Measurements from ENCODE around the gene SNX7.

The SNX7 gene

DNA sequence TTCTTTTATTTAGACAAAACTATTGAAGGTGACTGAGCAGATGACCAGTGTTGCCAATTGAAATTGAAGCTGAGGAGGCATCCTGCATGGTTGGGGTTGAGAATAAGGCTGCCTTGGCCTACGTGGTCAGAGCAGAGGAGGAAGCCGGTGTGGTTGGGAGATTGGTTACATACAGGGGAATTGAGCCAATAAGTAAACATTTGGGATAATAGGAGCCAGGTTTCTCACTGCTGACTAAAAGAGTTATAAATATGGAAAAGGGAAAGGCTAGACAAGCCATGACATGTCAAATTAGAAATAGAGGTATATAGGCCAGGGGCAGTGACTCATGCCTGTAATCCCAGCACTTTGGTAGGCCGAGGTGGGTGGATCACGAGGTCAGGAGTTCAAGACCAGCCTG lies 15.8 kb downstream of the SNX7 start:
- Mint-ChIP-seq H3K36me3 (no peaks in the 10 kb centered on the region), H3K9me3 (no peaks in the 10 kb centered on the region), H3K4me1 (no peaks in the 10 kb centered on the region), H3K27me3 (peaks cover 1% of the 10 kb centered on the region), H3K27ac (peak overlapping the region; percentile 4), H3K4me3 (no peak overlapping the region)

DNA sequence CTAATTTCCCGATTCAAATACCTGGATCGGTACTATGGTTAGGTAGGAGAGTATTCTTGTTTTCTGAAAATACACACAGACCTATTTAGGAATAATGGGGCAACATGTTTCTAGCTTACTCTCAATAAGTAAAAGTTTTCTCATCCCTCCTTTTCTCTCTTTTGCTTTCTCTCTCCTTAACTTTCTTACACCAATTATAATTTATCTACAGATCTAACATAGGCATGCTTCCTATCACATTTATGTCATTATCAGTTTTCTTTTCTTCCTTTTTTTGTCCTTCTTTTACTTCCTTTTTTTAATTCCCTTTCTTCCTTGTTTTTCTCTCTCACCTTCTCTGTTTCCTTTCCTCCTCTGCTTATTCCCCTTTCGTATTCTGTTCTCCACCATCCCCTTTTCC lies 20.3 kb downstream of the SNX7 start:
- H3K27ac Mint-ChIP-seq, result no peak overlapping the region
- no peaks in the 10 kb centered on the region for H3K27me3 Mint-ChIP-seq
- H3K4me1 Mint-ChIP-seq, result no peaks in the 10 kb centered on the region
- no peak overlapping the region for H3K4me3 Mint-ChIP-seq
- no peaks in the 10 kb centered on the region for H3K9me3 Mint-ChIP-seq
- no peaks in the 10 kb centered on the region for H3K36me3 Mint-ChIP-seq

DNA sequence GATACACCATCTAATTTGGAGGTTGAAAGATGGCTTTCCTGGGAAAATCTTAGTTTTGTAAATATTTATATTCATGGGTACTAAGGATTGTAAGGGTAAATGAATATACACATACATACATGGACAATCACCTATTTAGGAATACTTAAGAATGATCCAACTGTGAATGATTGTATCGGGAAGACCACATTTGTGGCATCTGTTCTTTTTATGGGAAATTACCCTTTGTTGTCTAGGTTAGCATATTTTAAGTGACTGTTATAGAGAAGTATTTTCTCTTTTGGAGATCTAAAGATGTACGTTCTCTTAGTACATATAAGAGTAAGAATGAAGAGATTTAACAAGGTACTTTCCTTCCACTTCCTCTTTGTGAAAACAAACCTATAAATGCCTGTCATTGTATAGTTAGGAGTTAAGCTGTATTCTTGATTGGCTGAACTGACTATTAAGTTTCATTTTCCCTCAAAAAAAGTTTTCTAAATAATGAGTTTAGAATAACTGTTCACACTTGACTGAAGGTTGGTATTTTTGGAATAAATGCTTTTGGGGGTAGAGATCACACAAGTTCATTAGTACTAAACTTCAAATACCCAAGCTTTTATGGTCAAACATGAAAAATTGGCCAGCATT lies 26.7 kb downstream of the SNX7 start:
- Mint-ChIP-seq H3K9me3 (peaks cover 4% of the 10 kb centered on the region), H3K27ac (no peak overlapping the region)

DNA sequence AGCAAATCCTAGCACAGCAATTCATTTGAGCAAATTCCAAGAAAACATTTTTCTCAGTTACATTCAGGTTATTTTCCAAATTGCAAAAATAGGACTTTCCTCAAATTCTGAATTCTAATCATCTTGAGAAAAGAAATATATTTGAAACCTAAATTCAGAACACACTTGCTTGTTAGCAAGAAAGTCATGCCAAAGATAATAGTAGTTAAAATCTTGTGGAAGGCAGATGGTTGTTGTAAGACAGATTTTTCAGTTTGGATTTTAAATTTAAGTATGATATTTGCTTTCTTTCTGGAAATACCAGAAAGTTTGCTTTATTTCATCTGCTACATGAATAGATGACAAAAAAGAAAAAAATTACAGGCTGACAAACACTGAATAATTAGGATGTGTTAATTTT lies 29.1 kb downstream of the SNX7 start:
- no peaks in the 10 kb centered on the region for H3K36me3 Mint-ChIP-seq
- H3K27me3 Mint-ChIP-seq, result peaks cover 3% of the 10 kb centered on the region
- no peak overlapping the region for H3K4me3 Mint-ChIP-seq
- H3K4me1 Mint-ChIP-seq, result no peaks in the 10 kb centered on the region
- peaks cover 4% of the 10 kb centered on the region for H3K9me3 Mint-ChIP-seq
- H3K27ac Mint-ChIP-seq, result no peak overlapping the region

More for the DNA sequence above, 26.7 kb downstream of the SNX7 start:
- H3K4me1 Mint-ChIP-seq, result no peaks in the 10 kb centered on the region
- H3K27me3 Mint-ChIP-seq, result peaks cover 2% of the 10 kb centered on the region
- H3K36me3 Mint-ChIP-seq, result no peaks in the 10 kb centered on the region
- no peak overlapping the region for H3K4me3 Mint-ChIP-seq

DNA sequence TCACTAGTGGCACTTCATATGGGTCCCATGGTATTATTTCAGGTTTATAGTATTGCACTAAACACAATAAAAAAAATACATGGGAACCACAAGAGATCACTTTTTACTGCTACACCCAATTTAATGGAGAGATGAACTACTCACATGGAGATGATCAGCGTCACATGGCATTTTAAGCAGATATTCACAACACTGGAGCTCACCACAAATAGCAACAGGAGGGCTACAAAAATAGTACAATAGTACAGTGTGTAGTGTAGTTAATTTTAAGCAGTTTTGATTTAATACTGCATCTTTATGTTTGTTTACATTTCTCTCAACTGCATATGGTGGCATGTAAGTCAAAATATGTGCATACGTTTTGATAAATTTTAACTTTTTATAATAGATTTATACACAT lies 31.0 kb downstream of the SNX7 start:
- Mint-ChIP-seq H3K27ac (no peak overlapping the region), H3K9me3 (peaks cover 4% of the 10 kb centered on the region), H3K4me1 (no peaks in the 10 kb centered on the region), H3K4me3 (no peak overlapping the region), H3K36me3 (no peaks in the 10 kb centered on the region), H3K27me3 (peaks cover 3% of the 10 kb centered on the region)

DNA sequence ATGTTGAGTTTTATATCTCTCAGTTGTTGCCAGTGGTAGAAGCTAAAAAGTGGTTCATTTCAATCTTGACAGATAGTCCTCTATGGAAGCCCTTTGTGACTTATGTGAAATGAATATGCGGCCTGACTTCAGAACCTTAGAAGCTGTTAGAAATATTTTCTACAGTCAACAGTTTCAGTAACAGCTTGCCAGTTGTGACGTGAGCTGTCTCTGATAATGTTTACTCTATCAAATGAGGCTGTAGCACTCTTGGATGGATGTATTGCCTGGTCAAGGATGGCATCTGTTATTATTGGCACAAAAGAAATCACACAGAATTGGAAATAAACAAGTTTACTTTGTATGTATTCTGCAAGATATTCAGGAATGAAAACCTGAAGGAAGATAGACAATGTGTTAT lies 31.9 kb downstream of the SNX7 start:
- Mint-ChIP-seq H3K4me3 (no peak overlapping the region), H3K27me3 (peaks cover 2% of the 10 kb centered on the region), H3K4me1 (no peaks in the 10 kb centered on the region), H3K27ac (no peak overlapping the region), H3K9me3 (peaks cover 2% of the 10 kb centered on the region), H3K36me3 (no peaks in the 10 kb centered on the region)

DNA sequence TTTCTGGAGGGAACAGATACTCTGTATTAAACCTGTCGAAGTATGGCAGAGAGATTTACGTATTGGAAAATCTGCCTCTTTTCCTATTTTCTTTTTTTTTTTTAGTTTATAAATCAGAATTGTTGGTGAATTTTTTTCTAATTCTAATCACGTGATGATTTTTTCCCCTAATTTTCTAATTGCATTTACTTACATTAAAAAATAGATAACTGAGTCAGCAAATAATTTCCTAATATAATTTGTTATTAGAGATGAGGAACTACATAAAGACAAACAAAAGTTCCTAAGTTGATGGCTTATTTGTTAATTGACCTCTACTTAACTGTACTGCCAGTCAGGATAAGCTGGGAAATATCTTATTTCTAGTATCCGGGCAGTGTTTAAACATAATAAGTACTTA lies 34.6 kb downstream of the SNX7 start:
- Mint-ChIP-seq H3K27ac (no peak overlapping the region), H3K36me3 (no peaks in the 10 kb centered on the region), H3K4me3 (no peak overlapping the region), H3K27me3 (peaks cover 1% of the 10 kb centered on the region), H3K9me3 (no peaks in the 10 kb centered on the region), H3K4me1 (no peaks in the 10 kb centered on the region)

DNA sequence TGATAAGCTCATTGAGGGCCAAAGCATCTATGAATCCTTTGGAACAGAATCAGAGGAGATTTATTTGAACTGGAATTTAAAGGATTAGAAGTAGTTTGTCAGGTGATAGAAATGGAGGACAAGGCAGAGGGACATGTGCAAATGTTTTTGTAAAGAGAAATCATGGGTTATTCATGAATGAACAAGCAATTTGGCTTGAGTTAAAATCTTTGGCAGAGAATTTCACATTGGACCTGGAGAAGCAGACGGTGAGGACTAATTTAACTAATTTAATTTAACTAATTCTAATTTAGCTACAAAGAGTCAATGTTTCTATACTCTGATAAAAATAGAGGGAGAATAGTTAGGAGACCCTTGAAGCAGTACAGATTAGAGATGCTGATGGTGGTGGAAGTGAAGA lies 36.3 kb downstream of the SNX7 start:
- Mint-ChIP-seq H3K36me3 (no peaks in the 10 kb centered on the region), H3K27me3 (peaks cover 1% of the 10 kb centered on the region), H3K4me3 (no peak overlapping the region), H3K9me3 (no peaks in the 10 kb centered on the region), H3K27ac (no peak overlapping the region), H3K4me1 (no peaks in the 10 kb centered on the region)

DNA sequence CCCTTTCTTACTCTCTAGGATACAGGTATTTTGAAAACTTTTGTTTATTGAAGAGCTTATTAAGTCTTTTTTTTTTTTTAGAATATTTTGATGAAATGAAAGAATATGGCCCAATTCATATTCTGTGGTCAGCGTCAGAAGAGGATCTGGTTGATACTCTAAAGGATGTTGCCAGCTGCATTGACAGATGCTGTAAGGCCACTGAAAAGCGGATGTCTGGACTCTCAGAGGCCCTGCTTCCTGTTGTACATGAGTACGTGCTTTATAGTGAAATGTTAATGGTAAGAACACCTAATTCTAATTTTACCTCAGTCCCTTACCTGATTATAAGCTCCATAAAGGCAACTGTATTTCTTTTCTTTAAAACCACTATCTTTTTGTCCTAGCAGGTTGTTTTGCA lies 37.1 kb downstream of the SNX7 start:
- Mint-ChIP-seq H3K27ac (no peak overlapping the region), H3K4me3 (no peak overlapping the region), H3K27me3 (peaks cover 3% of the 10 kb centered on the region), H3K36me3 (no peaks in the 10 kb centered on the region), H3K9me3 (no peaks in the 10 kb centered on the region), H3K4me1 (no peaks in the 10 kb centered on the region)

DNA sequence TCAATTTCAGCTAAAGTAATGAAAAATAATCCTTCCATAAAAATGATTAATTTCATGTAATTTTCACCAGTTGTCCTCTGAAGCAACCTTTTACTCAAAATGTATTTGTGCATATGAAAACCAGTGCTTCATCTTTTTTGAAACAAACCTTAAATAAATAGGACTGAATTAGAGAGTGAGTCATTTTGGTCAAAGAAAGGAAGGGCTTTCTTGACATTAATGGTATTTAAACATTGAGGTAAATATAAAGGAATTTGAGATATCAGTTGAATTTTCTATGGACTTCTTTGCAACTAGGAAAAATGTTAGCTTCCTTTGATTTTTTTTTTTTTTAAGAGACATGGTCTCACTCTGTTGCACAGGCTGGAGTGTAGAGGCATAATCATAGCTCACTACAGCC lies 38.7 kb downstream of the SNX7 start:
- Mint-ChIP-seq H3K9me3 (no peaks in the 10 kb centered on the region), H3K4me1 (no peaks in the 10 kb centered on the region), H3K27ac (no peak overlapping the region), H3K36me3 (no peaks in the 10 kb centered on the region), H3K4me3 (no peak overlapping the region), H3K27me3 (peaks cover 2% of the 10 kb centered on the region)

DNA sequence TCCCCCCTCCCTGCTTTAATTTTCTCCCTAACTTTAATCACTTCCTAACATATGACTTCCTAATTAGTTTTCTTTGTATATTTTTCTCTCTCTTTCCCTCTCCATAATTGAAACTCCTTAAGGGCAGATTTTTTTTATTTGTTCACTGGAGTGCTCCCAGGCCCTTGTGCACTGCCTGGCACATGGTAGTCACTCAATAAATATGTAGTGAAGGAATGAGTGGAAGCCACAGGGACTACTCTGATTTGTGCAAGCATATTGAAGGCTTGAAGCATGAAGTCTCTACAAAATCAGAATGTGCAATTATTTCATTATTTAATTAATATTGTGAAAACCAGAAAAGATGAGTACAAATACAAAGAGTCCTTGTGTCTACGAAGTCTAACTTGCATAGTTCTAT lies 41.5 kb downstream of the SNX7 start:
- no peak overlapping the region for H3K4me3 Mint-ChIP-seq
- H3K36me3 Mint-ChIP-seq, result no peaks in the 10 kb centered on the region
- no peak overlapping the region for H3K27ac Mint-ChIP-seq
- H3K27me3 Mint-ChIP-seq, result peaks cover 6% of the 10 kb centered on the region
- H3K9me3 Mint-ChIP-seq, result no peaks in the 10 kb centered on the region
- no peaks in the 10 kb centered on the region for H3K4me1 Mint-ChIP-seq

DNA sequence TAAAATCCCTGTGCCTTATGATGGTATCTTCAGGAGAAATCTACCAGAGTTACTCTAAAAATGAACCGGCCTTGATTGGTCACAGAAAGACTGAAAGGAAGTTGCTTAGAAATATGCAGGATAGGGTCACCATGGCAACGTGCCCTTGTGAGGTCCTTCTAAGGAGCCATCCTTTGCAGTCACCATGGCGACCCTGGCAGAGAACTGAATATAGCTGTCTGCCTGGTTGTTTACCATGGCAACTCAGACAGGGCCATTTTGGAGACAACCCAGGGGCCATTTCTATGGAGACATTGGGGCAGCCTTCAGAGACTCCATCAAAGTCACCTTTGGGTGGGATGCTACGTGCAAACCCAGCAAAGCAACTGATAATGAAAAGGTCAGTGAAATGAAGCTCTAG lies 43.0 kb downstream of the SNX7 start:
- Mint-ChIP-seq H3K9me3 (no peaks in the 10 kb centered on the region), H3K27me3 (peaks cover 6% of the 10 kb centered on the region), H3K4me3 (no peak overlapping the region), H3K27ac (no peak overlapping the region), H3K36me3 (no peaks in the 10 kb centered on the region), H3K4me1 (no peaks in the 10 kb centered on the region)

DNA sequence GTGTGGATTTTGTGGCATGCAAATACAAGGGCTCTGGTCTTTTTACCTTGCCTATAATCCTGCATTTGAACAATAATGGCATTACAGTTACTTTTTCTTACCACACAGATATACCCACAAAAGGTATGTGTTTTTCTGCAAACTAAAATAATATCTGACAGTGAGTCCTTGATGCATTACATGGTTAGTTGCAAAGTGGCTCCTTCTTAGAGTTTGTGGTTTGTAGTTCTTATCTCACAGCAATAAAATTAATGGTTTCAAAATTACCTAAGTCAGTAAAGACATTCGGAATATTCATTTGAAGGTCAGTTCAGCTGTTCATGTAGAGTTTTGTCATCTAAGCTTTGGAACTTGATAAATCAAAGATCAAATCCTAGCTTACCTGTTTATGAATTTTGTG lies 43.5 kb downstream of the SNX7 start:
- H3K4me3 Mint-ChIP-seq, result no peak overlapping the region
- H3K27me3 Mint-ChIP-seq, result peaks cover 6% of the 10 kb centered on the region
- H3K4me1 Mint-ChIP-seq, result no peaks in the 10 kb centered on the region
- no peaks in the 10 kb centered on the region for H3K36me3 Mint-ChIP-seq
- H3K9me3 Mint-ChIP-seq, result no peaks in the 10 kb centered on the region
- H3K27ac Mint-ChIP-seq, result no peak overlapping the region

DNA sequence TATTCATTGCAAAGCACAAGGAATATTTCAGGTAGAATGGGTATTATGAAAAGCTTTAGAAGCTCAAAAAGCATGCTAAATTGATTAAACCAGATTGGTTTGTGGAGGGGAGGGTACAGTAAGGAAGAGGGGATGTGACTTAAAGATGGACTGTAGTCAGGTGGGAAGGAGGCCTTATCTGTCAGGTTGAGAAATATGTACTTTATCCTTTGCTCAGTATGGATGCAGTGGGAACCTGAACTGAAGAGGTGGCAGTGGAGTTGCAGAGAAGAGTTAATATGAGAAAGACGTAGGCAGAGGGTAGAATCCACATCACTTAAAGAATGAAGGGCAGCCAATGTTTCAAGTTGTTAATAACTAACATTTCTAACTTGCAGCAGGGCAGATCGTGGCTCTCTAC lies 44.1 kb downstream of the SNX7 start:
- Mint-ChIP-seq H3K27ac (no peak overlapping the region), H3K36me3 (no peaks in the 10 kb centered on the region), H3K4me3 (no peak overlapping the region), H3K27me3 (peaks cover 6% of the 10 kb centered on the region), H3K4me1 (no peaks in the 10 kb centered on the region), H3K9me3 (no peaks in the 10 kb centered on the region)

DNA sequence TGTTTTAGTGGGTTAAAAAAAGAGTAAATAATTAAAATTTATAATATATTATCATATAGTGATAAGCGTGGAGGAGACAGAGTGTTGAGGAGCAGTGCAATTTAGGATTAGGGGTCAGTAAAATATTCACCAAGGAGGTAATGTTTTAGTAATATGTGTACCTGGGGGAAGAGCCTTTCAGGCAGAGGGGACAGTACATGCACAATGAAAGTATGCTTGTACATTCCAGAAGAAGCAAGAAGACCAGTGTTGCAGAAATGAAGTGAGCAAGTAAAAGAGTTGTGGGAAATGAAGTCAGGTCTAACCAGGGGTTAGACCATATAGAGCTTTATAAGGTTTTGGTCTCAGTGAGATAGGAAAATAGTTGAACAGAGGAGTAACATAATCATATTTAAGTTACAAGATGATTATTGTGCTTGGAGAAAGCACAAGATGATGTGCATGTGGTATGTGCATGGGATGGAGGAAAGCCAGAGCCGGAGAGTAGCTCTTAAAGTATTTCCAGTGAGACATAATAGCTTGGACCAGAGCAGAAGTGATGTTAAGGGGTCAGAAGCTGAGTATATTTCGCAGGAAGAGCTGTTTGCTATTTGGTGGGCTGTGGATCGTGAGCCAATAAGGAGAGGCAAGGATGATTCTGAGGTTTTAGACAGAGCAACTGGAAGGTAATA lies 44.8 kb downstream of the SNX7 start:
- Mint-ChIP-seq H3K4me3 (no peak overlapping the region), H3K27ac (no peak overlapping the region), H3K27me3 (peaks cover 6% of the 10 kb centered on the region), H3K9me3 (no peaks in the 10 kb centered on the region), H3K36me3 (no peaks in the 10 kb centered on the region), H3K4me1 (no peaks in the 10 kb centered on the region)

DNA sequence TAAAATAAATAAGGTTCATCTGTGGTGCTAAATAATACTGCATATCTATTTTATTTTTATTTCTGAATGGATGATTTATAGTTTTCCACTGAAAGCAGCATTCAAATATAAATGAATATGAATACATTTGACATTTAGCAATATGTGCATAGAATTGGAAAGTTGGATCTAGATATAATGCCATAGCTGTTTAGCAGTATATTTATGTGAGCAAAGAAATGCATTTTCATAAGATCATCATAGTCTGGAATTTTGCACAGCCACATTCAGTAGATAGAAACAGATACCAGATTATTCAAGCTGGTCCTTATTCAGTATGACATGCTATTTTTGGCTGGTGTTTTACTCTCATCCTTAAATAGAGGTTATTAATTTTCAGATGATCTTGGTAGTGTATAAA lies 46.0 kb downstream of the SNX7 start:
- H3K4me3 Mint-ChIP-seq, result no peak overlapping the region
- no peaks in the 10 kb centered on the region for H3K9me3 Mint-ChIP-seq
- peaks cover 7% of the 10 kb centered on the region for H3K27me3 Mint-ChIP-seq
- no peak overlapping the region for H3K27ac Mint-ChIP-seq
- H3K4me1 Mint-ChIP-seq, result no peaks in the 10 kb centered on the region
- H3K36me3 Mint-ChIP-seq, result no peaks in the 10 kb centered on the region

DNA sequence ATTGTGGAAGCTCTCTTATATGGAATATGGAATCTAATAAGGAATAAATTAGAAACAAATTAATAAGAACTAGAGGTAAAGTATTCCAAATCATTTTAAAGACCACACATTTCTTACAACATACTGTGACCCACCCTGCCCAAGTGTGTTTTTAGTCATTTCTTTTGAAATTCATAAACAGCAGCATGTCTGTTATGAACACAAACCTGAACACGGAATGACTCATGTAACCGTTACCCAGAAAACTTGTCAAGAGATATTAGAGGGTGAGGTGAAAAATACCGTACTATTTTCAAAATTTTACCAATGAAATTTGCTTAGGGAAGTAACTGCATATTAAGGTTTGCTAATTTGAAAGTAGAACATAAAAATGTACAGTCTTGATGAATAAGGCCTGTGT lies 48.4 kb downstream of the SNX7 start:
- Mint-ChIP-seq H3K4me1 (no peaks in the 10 kb centered on the region), H3K9me3 (no peaks in the 10 kb centered on the region), H3K27ac (no peak overlapping the region), H3K4me3 (no peak overlapping the region), H3K27me3 (peaks cover 5% of the 10 kb centered on the region), H3K36me3 (no peaks in the 10 kb centered on the region)

All from activated naive CD4-positive, alpha-beta T cell treated with anti-CD3 and anti-CD28 coated beads, Interleukin-2, amount 50 U/mL, for 24 hours (primary cell).